NCI-H2196 (cell line): ENCODE measurements around the gene DONSON.
A peak's percentile ranks its signal among the peaks of the same experiment; 100 is the strongest.

Experiments used
- DNase-seq: peaks from one replicate; lab custom pipeline; 2025; ENCODE audit not compliant: unreplicated experiment; lab: John Stamatoyannopoulos, UW

Gene DONSON

GRCh38 chr21:33542640-33543504 lies 45.6 kb downstream of the DONSON start, which contains the start of gene SON:
TSS of gene SON (plus strand) at chr21:33543038. CDS start at chr21:33543093, 55 bp downstream.
- peak; percentile 98 for DNase-seq

GRCh38 chr21:33541756-33542639 lies 46.5 kb downstream of the DONSON start, which contains the start of gene GART:
TSS of gene GART (minus strand) at chr21:33542117. CDS start at chr21:33539315, 2,802 bp downstream.
- DNase-seq, result peak; percentile 89

DNA sequence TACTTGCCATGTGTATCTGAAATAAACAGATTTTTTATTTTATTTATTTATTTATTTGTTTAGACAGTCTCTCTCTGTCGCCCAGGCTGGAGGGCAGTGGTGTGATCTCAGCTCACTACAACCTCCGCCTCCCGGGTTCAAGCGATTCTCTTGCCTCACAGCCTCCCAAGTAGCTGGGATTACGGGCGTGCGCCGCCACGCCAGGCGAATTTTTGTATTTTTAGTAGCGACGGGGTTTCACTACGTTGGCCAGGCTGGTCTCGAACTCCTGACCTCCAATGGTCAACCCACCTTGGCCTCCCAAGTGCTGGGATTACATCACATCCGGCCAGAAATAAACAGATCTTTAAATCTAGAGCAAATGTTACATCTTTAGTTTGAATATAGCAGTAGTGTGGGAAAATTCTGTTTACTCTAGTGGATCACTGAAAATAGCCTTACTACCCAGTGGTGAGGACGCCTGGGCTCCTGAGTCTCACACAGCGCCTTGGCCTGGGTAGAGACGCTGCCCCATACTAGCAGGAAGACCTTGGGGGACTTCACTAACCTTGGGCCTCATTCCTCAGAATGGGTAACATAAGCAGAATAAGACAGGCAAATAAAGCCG lies 47.3 kb downstream of the DONSON start:
- DNase-seq, result no peak

DNA sequence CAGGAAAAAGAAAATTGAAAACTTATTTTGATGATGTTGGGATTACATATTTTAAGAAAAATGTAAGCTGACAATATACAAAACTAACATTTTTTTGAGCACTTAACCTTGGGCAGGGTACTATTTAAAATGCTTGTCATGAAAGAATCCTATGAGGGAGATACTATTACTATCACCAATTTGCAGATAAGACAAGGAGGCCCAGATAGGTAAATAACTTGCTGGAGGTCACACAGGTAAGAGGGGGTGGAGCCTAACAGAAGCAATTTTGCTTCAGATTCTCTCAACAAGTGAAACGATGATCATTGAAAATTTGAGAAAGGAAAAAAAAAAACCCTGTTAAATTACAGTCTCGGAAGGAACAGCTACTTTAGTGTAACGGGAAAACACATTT lies 47.8 kb downstream of the DONSON start:
- no peak for DNase-seq

DNA sequence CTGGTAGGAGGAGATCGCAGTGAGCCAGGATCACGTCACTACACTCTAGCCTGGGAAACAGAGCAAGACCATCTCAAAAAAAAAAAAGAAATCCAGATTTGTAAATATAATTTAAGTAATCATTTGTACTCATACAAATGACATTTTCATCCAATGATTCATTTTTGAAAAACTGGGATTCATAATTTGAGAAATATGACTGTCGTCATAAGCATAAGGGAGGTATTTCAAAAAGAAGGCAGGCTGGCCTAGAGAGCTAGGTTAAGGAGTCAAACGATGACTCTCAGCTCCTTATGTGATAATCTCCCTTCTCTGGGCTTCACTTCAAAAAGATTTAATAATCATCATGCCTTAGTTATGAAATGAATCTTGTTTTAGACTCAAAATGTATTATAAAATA lies 48.9 kb downstream of the DONSON start:
- no peak for DNase-seq

DNA sequence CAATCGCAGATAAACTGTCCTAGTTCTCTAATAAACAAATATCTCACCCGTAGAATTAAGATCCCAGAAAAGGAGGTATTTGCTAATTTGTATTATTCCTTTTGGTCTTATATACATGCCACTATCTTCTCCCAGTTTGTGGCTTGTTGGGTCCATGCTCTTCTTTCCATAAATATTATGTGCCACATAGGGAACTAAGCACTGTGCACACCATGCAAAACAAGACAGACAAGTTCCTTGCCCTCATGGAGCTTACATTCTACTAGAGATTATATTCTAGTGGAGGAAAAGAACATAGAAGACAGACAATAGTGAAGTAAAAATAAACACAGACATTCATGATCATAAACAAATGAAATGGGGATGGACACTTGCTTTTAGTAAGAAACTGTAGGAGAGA lies 51.3 kb downstream of the DONSON start:
- no peak for DNase-seq

- DNase-seq, result no peak
Observed at GRCh38 chr21:33531007-33531406, 57.5 kb downstream of the DONSON start.
